ENCODE measurements around the gene CMTR1.

Gene CMTR1

GRCh38 chr6:37503309-37503965, 70.4 kb downstream of the CMTR1 start:
- H3K9ac ChIP-seq (ENCODE audit: low read length): no peak overlapping the region
- H3K9me3 ChIP-seq (ENCODE audit: control insufficient read depth, low read length): no peaks in the 10 kb centered on the region
- no peaks in the 10 kb centered on the region for H3K36me3 ChIP-seq (ENCODE audit: control insufficient read depth, insufficient read depth, low read length)
- H3K27me3 ChIP-seq (ENCODE audit: control insufficient read depth, insufficient read depth, low read length): no peaks in the 10 kb centered on the region
- H3K4me3 ChIP-seq (ENCODE audit: low read length): no peak overlapping the region
- peaks cover 7% of the 10 kb centered on the region for H3K4me1 ChIP-seq (ENCODE audit: control insufficient read depth, insufficient read depth, low read length)

GRCh38 chr6:37504024-37504423, 71.0 kb downstream of the CMTR1 start:
- Histone ChIP-seq H3K9me3 (ENCODE audit: control insufficient read depth, low read length) (no peaks in the 10 kb centered on the region), H3K27me3 (ENCODE audit: control insufficient read depth, insufficient read depth, low read length) (no peaks in the 10 kb centered on the region), H3K9ac (ENCODE audit: low read length) (no peak overlapping the region), H3K36me3 (ENCODE audit: control insufficient read depth, insufficient read depth, low read length) (no peaks in the 10 kb centered on the region), H3K4me1 (ENCODE audit: control insufficient read depth, insufficient read depth, low read length) (peaks cover 4% of the 10 kb centered on the region), H3K4me3 (ENCODE audit: low read length) (no peak overlapping the region)

GRCh38 chr6:37506479-37506878, 73.5 kb downstream of the CMTR1 start:
- no peak overlapping the region for H3K9ac ChIP-seq (ENCODE audit: low read length)
- no peaks in the 10 kb centered on the region for H3K4me1 ChIP-seq (ENCODE audit: control insufficient read depth, insufficient read depth, low read length)
- H3K36me3 ChIP-seq (ENCODE audit: control insufficient read depth, insufficient read depth, low read length): no peaks in the 10 kb centered on the region
- no peaks in the 10 kb centered on the region for H3K9me3 ChIP-seq (ENCODE audit: control insufficient read depth, low read length)
- peaks cover 9% of the 10 kb centered on the region for H3K27me3 ChIP-seq (ENCODE audit: control insufficient read depth, insufficient read depth, low read length)
- H3K4me3 ChIP-seq (ENCODE audit: low read length): no peak overlapping the region

GRCh38 chr6:37507077-37507476, 74.1 kb downstream of the CMTR1 start:
- Histone ChIP-seq H3K4me1 (ENCODE audit: control insufficient read depth, insufficient read depth, low read length) (no peaks in the 10 kb centered on the region), H3K9ac (ENCODE audit: low read length) (no peak overlapping the region), H3K27me3 (ENCODE audit: control insufficient read depth, insufficient read depth, low read length) (peaks cover 14% of the 10 kb centered on the region), H3K9me3 (ENCODE audit: control insufficient read depth, low read length) (no peaks in the 10 kb centered on the region), H3K36me3 (ENCODE audit: control insufficient read depth, insufficient read depth, low read length) (no peaks in the 10 kb centered on the region), H3K4me3 (ENCODE audit: low read length) (no peak overlapping the region)

- H3K27me3 ChIP-seq (ENCODE audit: control insufficient read depth, insufficient read depth, low read length): peaks cover 22% of the 10 kb centered on the region
- H3K36me3 ChIP-seq (ENCODE audit: control insufficient read depth, insufficient read depth, low read length): no peaks in the 10 kb centered on the region
- no peak overlapping the region for H3K4me3 ChIP-seq (ENCODE audit: low read length)
- no peaks in the 10 kb centered on the region for H3K9me3 ChIP-seq (ENCODE audit: control insufficient read depth, low read length)
- no peak overlapping the region for H3K9ac ChIP-seq (ENCODE audit: low read length)
- no peaks in the 10 kb centered on the region for H3K4me1 ChIP-seq (ENCODE audit: control insufficient read depth, insufficient read depth, low read length)
Observed at GRCh38 chr6:37507690-37508421, 74.8 kb downstream of the CMTR1 start.

GRCh38 chr6:37511201-37511600, 78.2 kb downstream of the CMTR1 start:
- H3K9me3 ChIP-seq (ENCODE audit: control insufficient read depth, low read length): no peaks in the 10 kb centered on the region
- H3K36me3 ChIP-seq (ENCODE audit: control insufficient read depth, insufficient read depth, low read length): no peaks in the 10 kb centered on the region
- H3K27me3 ChIP-seq (ENCODE audit: control insufficient read depth, insufficient read depth, low read length): peaks cover 39% of the 10 kb centered on the region
- peaks cover 8% of the 10 kb centered on the region for H3K4me1 ChIP-seq (ENCODE audit: control insufficient read depth, insufficient read depth, low read length)
- no peak overlapping the region for H3K9ac ChIP-seq (ENCODE audit: low read length)
- H3K4me3 ChIP-seq (ENCODE audit: low read length): no peak overlapping the region

GRCh38 chr6:37511910-37512399, 78.9 kb downstream of the CMTR1 start:
- H3K27me3 ChIP-seq (ENCODE audit: control insufficient read depth, insufficient read depth, low read length): peaks cover 46% of the 10 kb centered on the region
- no peaks in the 10 kb centered on the region for H3K36me3 ChIP-seq (ENCODE audit: control insufficient read depth, insufficient read depth, low read length)
- no peak overlapping the region for H3K4me3 ChIP-seq (ENCODE audit: low read length)
- H3K9me3 ChIP-seq (ENCODE audit: control insufficient read depth, low read length): no peaks in the 10 kb centered on the region
- H3K4me1 ChIP-seq (ENCODE audit: control insufficient read depth, insufficient read depth, low read length): peaks cover 13% of the 10 kb centered on the region
- H3K9ac ChIP-seq (ENCODE audit: low read length): no peak overlapping the region

- Histone ChIP-seq H3K9me3 (ENCODE audit: control insufficient read depth, low read length) (no peaks in the 10 kb centered on the region), H3K4me1 (ENCODE audit: control insufficient read depth, insufficient read depth, low read length) (peaks cover 13% of the 10 kb centered on the region), H3K9ac (ENCODE audit: low read length) (no peak overlapping the region), H3K27me3 (ENCODE audit: control insufficient read depth, insufficient read depth, low read length) (peaks cover 50% of the 10 kb centered on the region), H3K36me3 (ENCODE audit: control insufficient read depth, insufficient read depth, low read length) (no peaks in the 10 kb centered on the region), H3K4me3 (ENCODE audit: low read length) (no peak overlapping the region)
Observed at GRCh38 chr6:37512400-37513011, 79.5 kb downstream of the CMTR1 start.

GRCh38 chr6:37513155-37513554, 80.1 kb downstream of the CMTR1 start:
- Histone ChIP-seq H3K4me3 (ENCODE audit: low read length) (no peak overlapping the region), H3K9me3 (ENCODE audit: control insufficient read depth, low read length) (no peaks in the 10 kb centered on the region), H3K36me3 (ENCODE audit: control insufficient read depth, insufficient read depth, low read length) (no peaks in the 10 kb centered on the region), H3K9ac (ENCODE audit: low read length) (no peak overlapping the region), H3K27me3 (ENCODE audit: control insufficient read depth, insufficient read depth, low read length) (peaks cover 53% of the 10 kb centered on the region), H3K4me1 (ENCODE audit: control insufficient read depth, insufficient read depth, low read length) (peaks cover 13% of the 10 kb centered on the region)

- Histone ChIP-seq H3K27me3 (ENCODE audit: control insufficient read depth, insufficient read depth, low read length) (peaks cover 53% of the 10 kb centered on the region), H3K4me3 (ENCODE audit: low read length) (no peak overlapping the region), H3K9ac (ENCODE audit: low read length) (no peak overlapping the region), H3K9me3 (ENCODE audit: control insufficient read depth, low read length) (no peaks in the 10 kb centered on the region), H3K36me3 (ENCODE audit: control insufficient read depth, insufficient read depth, low read length) (no peaks in the 10 kb centered on the region), H3K4me1 (ENCODE audit: control insufficient read depth, insufficient read depth, low read length) (peaks cover 13% of the 10 kb centered on the region)
Observed at GRCh38 chr6:37513576-37513975, 80.6 kb downstream of the CMTR1 start.

GRCh38 chr6:37514321-37514771, 81.3 kb downstream of the CMTR1 start:
- Histone ChIP-seq H3K9me3 (ENCODE audit: control insufficient read depth, low read length) (no peaks in the 10 kb centered on the region), H3K4me3 (ENCODE audit: low read length) (no peak overlapping the region), H3K9ac (ENCODE audit: low read length) (no peak overlapping the region), H3K4me1 (ENCODE audit: control insufficient read depth, insufficient read depth, low read length) (peaks cover 13% of the 10 kb centered on the region), H3K27me3 (ENCODE audit: control insufficient read depth, insufficient read depth, low read length) (peaks cover 53% of the 10 kb centered on the region), H3K36me3 (ENCODE audit: control insufficient read depth, insufficient read depth, low read length) (no peaks in the 10 kb centered on the region)

- no peak overlapping the region for H3K4me3 ChIP-seq (ENCODE audit: low read length)
- H3K4me1 ChIP-seq (ENCODE audit: control insufficient read depth, insufficient read depth, low read length): peaks cover 13% of the 10 kb centered on the region
- H3K9me3 ChIP-seq (ENCODE audit: control insufficient read depth, low read length): no peaks in the 10 kb centered on the region
- no peak overlapping the region for H3K9ac ChIP-seq (ENCODE audit: low read length)
- H3K27me3 ChIP-seq (ENCODE audit: control insufficient read depth, insufficient read depth, low read length): peaks cover 53% of the 10 kb centered on the region
- no peaks in the 10 kb centered on the region for H3K36me3 ChIP-seq (ENCODE audit: control insufficient read depth, insufficient read depth, low read length)
Observed at GRCh38 chr6:37514837-37515236, 81.8 kb downstream of the CMTR1 start.
